HUES64 (cell line): Measurements from ENCODE around the gene MAP2K5.

Experiments used
- H3K27ac ChIP-seq: 2 replicates; pipeline ENCODE4 v1.7.0; 2013; ENCODE audit warnings: low read depth, low read length, inconsistent platforms
- H3K27me3 ChIP-seq: 2 replicates; pipeline ENCODE4 v1.6.1; 2013; ENCODE audit warnings: mild to moderate bottlenecking, low read length; ENCODE audit not compliant: insufficient read depth
- H3K36me3 ChIP-seq: 2 replicates; pipeline ENCODE4 v1.6.1; 2013; ENCODE audit warnings: mild to moderate bottlenecking, low read length; ENCODE audit not compliant: insufficient read depth
- H3K4me1 ChIP-seq: 2 replicates; pipeline ENCODE4 v1.6.1; 2013; ENCODE audit warnings: mild to moderate bottlenecking, low read length, moderate library complexity; ENCODE audit not compliant: insufficient read depth
- H3K4me3 ChIP-seq: 2 replicates; pipeline ENCODE4 v1.5.1; 2013; ENCODE audit warnings: mild to moderate bottlenecking, low read length, moderate library complexity
- H3K9ac ChIP-seq: 2 replicates; pipeline ENCODE4 v1.6.1; 2013; ENCODE audit warnings: mild to moderate bottlenecking, low read depth, low read length
- H3K9me3 ChIP-seq: 2 replicates; pipeline ENCODE4 v1.6.1; 2013; ENCODE audit warnings: low read depth, low read length; ENCODE audit not compliant: insufficient read depth
- WGBS: fragments of 150-250, 120-280 bp; methylation state at CpG from one replicate; pipeline ENCODE4 v1.1.7; 2013; ENCODE audit warnings: missing lambda C conversion rate; 5-methylcytosine and 5-hydroxymethylcytosine counted together

The MAP2K5 gene

GRCh38 chr15:67762610-67763368, 220.3 kb downstream of the MAP2K5 start:
- Histone ChIP-seq H3K4me3 (no peak overlapping the region), H3K27ac (no peak overlapping the region), H3K9me3 (no peaks in the 10 kb centered on the region), H3K36me3 (no peaks in the 10 kb centered on the region), H3K9ac (no peak overlapping the region), H3K4me1 (peaks cover 12% of the 10 kb centered on the region; the same call in 1 of the 2 replicates), H3K27me3 (no peaks in the 10 kb centered on the region)
- 90% methylated on average over 7 of the region's 7 CpGs for WGBS

DNA sequence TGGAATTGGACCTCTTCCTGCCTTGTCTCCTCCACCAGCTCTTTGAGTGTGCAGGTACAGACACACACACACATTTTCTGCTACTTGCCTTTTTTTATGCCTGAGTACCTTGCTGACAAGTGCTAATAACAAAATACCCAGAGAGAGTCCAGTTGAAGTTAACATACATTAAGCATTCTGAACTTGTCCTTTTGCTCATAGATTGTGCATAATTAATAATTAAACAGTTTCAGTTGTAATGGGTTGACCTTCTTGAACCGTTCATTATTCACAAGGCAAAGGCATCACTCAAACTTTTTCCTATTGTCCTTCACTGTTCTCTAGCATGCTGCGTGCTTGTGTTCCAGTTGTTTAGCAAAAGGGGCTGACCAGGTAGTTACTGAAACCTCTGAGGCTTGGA, 223.2 kb downstream of the MAP2K5 start:
- H3K9me3 ChIP-seq = no peaks in the 10 kb centered on the region
- H3K9ac ChIP-seq = no peak overlapping the region
- H3K27ac ChIP-seq = no peak overlapping the region
- peaks cover 30% of the 10 kb centered on the region for H3K4me1 ChIP-seq
- H3K4me3 ChIP-seq = no peak overlapping the region
- no peaks in the 10 kb centered on the region for H3K36me3 ChIP-seq
- no peaks in the 10 kb centered on the region for H3K27me3 ChIP-seq
- WGBS = 90% methylated on average over 2 of the region's 2 CpGs

GRCh38 chr15:67766968-67767367, 224.5 kb downstream of the MAP2K5 start:
- Histone ChIP-seq H3K9me3 (no peaks in the 10 kb centered on the region), H3K4me3 (no peak overlapping the region), H3K27me3 (no peaks in the 10 kb centered on the region), H3K36me3 (no peaks in the 10 kb centered on the region), H3K9ac (no peak overlapping the region), H3K27ac (no peak overlapping the region), H3K4me1 (peaks cover 43% of the 10 kb centered on the region)
- WGBS = 90% methylated on average over 2 of the region's 2 CpGs

DNA sequence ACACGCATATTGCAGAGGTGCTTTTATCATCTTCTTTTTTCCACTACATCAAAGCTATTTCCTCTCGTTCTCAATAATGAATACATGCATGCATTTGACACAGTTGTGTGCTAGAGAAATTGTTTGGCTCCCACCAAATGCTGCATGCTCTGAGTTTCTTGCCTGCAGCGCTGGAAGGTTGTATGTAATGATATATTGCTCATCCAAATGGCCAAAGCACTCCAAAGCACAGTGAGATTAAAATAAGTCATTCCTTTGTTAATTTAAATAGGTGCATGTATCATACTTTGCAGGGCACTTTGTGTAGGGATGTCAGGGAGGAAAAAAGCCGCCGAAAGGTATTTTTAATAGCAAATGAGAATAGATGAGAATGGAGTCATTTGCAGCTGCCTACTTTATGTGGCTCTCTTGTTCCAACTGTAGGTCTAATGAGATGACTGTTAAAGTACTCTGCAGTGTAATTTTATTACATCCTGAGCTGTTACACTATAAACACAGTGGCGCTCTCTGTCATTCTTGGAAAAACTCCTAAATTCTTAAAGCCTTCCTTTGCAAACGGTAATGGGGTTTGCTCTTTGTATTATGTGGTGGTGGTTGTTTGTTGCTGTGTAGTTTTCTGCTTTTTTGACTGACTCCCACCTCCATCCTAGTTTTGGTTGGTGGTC, 225.9 kb downstream of the MAP2K5 start:
- Histone ChIP-seq H3K27ac (no peak overlapping the region), H3K9me3 (no peaks in the 10 kb centered on the region), H3K36me3 (no peaks in the 10 kb centered on the region), H3K4me3 (no peak overlapping the region), H3K9ac (no peak overlapping the region), H3K27me3 (no peaks in the 10 kb centered on the region), H3K4me1 (peaks cover 52% of the 10 kb centered on the region)
- WGBS = 91% methylated on average over 6 of the region's 7 CpGs

- Histone ChIP-seq H3K36me3 (no peaks in the 10 kb centered on the region), H3K9me3 (no peaks in the 10 kb centered on the region), H3K27ac (no peak overlapping the region), H3K9ac (no peak overlapping the region), H3K4me1 (peaks cover 58% of the 10 kb centered on the region), H3K27me3 (no peaks in the 10 kb centered on the region), H3K4me3 (no peak overlapping the region)
- 82% methylated on average over 12 of the region's 13 CpGs for WGBS
Measured at GRCh38 chr15:67769497-67770357, 227.2 kb downstream of the MAP2K5 start.

DNA sequence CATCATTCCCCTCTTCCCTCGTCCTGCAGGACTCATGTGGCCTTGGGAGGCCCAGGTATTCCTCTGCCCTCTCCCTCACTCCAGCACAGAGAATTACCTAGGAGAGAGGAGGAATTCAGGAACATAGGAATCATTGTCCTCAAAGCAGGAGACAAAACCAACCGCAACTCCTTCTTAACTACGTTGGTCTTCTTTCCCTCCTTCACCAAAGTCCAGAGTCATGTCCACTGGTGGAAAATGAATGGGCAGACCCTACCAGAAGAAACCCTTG, 227.8 kb downstream of the MAP2K5 start:
- Histone ChIP-seq H3K36me3 (no peaks in the 10 kb centered on the region), H3K27me3 (no peaks in the 10 kb centered on the region), H3K27ac (no peak overlapping the region), H3K4me3 (no peak overlapping the region), H3K4me1 (peaks cover 58% of the 10 kb centered on the region), H3K9me3 (no peaks in the 10 kb centered on the region), H3K9ac (no peak overlapping the region)
- WGBS = 50% methylated on average over 1 of the region's 3 CpGs

- WGBS = 51% methylated on average over 6 of the region's 7 CpGs
- H3K36me3 ChIP-seq = no peaks in the 10 kb centered on the region
- no peaks in the 10 kb centered on the region for H3K27me3 ChIP-seq
- H3K27ac ChIP-seq = no peak overlapping the region
- peaks cover 54% of the 10 kb centered on the region for H3K4me1 ChIP-seq
- no peaks in the 10 kb centered on the region for H3K9me3 ChIP-seq
- H3K9ac ChIP-seq = no peak overlapping the region
- H3K4me3 ChIP-seq = no peak overlapping the region
Measured at GRCh38 chr15:67771189-67771800, 228.8 kb downstream of the MAP2K5 start.

GRCh38 chr15:67774626-67775025, 232.1 kb downstream of the MAP2K5 start:
- Histone ChIP-seq H3K27ac (no peak overlapping the region), H3K9ac (no peak overlapping the region), H3K9me3 (no peaks in the 10 kb centered on the region), H3K36me3 (no peaks in the 10 kb centered on the region), H3K27me3 (no peaks in the 10 kb centered on the region), H3K4me3 (no peak overlapping the region), H3K4me1 (peaks cover 57% of the 10 kb centered on the region)
- 81% methylated on average over 3 of the region's 3 CpGs for WGBS

GRCh38 chr15:67775250-67775649, 232.7 kb downstream of the MAP2K5 start:
- no peaks in the 10 kb centered on the region for H3K9me3 ChIP-seq
- H3K36me3 ChIP-seq = no peaks in the 10 kb centered on the region
- H3K27ac ChIP-seq = no peak overlapping the region
- H3K9ac ChIP-seq = no peak overlapping the region
- H3K4me1 ChIP-seq = peaks cover 59% of the 10 kb centered on the region
- WGBS = 98% methylated on average over 2 of the region's 2 CpGs
- no peaks in the 10 kb centered on the region for H3K27me3 ChIP-seq
- no peak overlapping the region for H3K4me3 ChIP-seq

DNA sequence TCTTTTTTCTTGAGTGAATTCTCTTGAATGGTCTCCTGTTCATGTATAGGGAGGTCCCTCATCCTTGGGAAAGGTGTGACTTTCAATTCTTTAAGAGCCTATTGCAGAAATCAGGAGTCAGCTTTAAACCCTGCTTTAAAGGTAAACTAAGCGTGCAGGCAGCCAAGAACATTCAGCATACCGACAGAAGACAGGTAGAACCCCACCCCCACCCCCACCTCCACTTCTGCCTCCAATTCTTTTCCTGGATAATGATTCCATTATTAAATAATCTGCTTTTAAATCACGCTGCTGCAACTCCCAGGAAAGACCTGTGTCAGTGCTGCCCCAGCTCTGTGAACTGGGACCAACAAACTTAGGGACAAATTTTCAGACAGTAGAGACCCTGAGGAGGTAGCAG, 233.5 kb downstream of the MAP2K5 start:
- Histone ChIP-seq H3K4me1 (peaks cover 52% of the 10 kb centered on the region), H3K27me3 (no peaks in the 10 kb centered on the region), H3K4me3 (no peak overlapping the region), H3K27ac (no peak overlapping the region), H3K9ac (no peak overlapping the region), H3K9me3 (no peaks in the 10 kb centered on the region), H3K36me3 (no peaks in the 10 kb centered on the region)
- WGBS = 91% methylated on average over 3 of the region's 3 CpGs

DNA sequence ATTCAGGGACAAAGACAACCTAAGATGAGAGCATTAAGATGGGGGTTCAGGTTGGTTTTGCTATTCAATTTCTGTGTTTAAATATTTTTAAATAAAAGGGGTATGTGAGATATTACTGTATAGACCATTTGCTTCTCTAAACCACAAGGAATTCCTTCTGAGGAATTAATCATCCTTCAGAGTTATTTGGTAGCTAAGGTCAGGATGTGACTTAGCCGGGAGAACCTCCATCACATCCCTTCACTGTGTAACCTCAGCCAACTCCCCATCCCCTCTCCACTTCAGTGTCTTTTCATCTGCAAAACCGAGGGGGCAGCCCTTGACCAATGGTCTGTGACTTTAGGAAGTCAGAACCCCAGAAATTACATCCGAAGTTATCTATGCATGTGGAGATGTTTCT, 234.1 kb downstream of the MAP2K5 start:
- H3K27me3 ChIP-seq = no peaks in the 10 kb centered on the region
- no peak overlapping the region for H3K9ac ChIP-seq
- no peaks in the 10 kb centered on the region for H3K36me3 ChIP-seq
- H3K9me3 ChIP-seq = no peaks in the 10 kb centered on the region
- no peak overlapping the region for H3K27ac ChIP-seq
- 69% methylated on average over 3 of the region's 3 CpGs for WGBS
- H3K4me3 ChIP-seq = no peak overlapping the region
- peaks cover 52% of the 10 kb centered on the region for H3K4me1 ChIP-seq
